ENCODE results near the gene SUSD5.

- TF ChIP-seq GATA2 (IDR thresholded peaks at IDR 0.05; ENCODE audit: low read depth, low read length) (no peak), GATA3 (IDR thresholded peaks at IDR 0.05; ENCODE audit: low read depth, low read length) (no peak)
Observed at GRCh38 chr3:33111581-33111980, 107.0 kb downstream of the SUSD5 start.
